ENCODE results near the gene MFAP2.

The MFAP2 gene

DNA sequence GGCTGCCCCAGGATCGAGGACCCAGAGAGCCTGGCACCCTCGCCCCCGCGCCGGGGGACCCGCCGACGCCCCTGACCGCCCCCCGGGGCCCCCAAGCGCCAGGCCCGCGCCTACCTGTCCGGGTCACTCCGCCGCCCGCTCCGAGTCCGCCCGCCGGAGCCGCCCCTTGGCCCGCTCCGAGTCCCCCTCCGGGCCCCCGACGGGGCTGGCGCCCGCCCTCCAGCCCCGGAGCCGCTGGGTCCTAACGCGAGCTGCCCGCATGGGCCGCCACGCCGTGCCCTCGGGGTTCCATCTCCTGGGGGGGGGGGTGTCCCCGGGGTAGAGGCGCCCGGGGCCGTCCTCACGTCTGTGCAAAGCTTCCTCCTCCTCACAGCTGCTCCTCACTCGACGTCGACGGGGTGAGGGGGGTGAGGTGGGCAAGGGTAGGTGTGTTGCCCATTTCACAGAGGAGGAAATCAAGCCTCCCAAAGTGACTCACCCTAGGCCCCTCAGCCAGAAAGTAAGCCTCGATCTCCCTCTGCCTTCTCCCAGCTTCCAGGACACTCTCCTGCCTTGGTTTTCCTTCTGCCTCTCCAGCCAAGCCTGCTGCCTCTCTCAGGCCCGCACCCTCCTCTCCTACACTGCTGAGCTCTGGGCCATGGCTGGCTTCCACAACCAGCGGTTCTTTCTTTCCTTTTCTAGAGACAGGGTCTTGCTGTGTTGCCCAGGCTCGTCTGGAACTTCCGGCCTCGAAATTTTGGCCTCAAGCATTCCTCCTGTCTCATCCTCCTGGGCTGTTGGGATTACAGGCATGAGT, at the start of gene MFAP2:
TSS of gene MFAP2 (minus strand) at position 148 of the 796 bp plus-strand sequence. CDS start 2,347 bp downstream, outside the sequence.
- no peak for DNase-seq

- no peak for DNase-seq
Measured at GRCh38 chr1:17030206-17030605, 49.8 kb upstream of the MFAP2 start.

DNA sequence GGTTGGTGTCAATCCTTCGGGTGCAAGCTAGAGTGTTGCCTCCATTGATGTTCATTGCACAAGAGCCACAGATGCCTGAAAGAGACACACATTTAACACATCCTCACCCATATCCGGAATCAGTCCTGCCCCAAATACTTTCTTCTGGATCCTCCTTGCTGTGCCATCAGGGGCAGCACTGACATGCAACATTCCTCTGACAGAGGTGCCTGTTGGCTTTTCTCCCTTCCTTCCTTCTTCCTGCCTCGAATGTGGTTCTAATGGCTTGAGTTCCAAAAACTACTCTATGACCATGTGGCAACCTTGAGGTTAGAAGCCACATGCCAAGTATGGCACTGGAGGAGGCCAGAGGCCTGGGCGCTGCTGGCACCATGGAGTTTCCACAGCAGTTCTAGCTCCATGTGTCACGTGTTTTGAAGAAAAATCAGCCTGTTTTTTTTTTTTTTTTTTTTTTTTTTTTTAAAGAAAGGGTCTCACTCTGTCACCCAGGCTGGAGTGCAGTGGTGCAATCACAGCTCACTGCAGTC, 48.3 kb upstream of the MFAP2 start:
- DNase-seq = no peak

DNA sequence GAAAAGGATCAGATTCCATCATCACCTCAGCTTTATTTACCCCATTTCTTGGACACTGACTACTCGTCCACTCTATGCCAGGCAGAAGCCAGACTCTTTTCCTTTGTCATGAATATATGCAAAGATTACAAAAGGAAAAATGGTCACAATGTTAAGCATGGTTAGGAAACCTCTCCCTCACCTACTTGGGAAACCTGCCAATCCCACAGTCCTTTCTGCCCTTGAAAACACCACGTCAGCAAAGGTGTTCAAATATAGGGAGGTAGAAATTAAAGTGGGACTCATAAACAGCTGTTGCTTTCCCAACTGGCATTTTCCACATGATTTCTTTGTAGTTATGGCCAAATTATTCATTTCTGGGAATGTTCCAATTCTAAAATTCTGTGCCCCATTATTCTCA, 47.5 kb upstream of the MFAP2 start:
- DNase-seq = no peak

DNA sequence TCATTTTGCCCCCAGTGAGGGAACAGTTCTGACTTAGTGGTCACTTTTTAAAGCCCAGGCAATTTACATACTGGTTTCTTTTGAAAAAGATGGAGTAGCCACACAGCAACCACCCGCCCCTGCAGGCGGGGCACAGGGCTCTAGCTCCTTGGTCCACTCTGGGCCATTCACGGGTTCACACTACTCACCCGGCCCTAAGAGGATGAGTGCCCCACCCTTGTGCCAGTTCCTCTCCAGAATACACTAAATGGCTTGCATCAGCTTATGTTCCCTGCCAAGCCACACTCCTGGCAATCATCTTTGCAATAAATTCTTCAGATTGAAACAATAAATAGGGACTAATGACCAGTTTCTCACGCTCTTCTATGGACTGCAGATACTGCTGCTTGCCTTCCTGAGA, 47.0 kb upstream of the MFAP2 start:
- DNase-seq = no peak

GRCh38 chr1:17024721-17025120, 44.3 kb upstream of the MFAP2 start:
- no peak for DNase-seq

GRCh38 chr1:17023573-17023972, 43.2 kb upstream of the MFAP2 start:
- no peak for DNase-seq

DNA sequence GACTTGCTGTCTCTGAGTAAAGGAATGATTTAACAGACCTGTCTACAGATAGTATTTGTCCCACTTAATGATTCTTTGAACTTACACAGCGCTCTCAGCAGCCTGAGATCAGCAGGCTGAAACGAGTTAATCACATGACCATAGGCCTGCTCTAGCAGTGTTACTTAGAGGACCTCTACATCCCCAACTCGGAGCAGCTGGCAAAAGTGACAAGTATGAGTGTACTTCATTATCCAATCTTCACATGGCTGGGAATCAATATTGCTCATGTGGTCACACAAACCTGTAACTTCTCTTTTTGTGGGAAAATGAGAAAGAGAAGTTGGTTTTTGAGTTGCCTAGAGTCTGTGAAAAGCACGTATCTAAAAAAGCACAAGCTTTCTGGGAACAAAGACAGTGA, 42.7 kb upstream of the MFAP2 start:
- DNase-seq = peak; percentile 32 to 52

DNA sequence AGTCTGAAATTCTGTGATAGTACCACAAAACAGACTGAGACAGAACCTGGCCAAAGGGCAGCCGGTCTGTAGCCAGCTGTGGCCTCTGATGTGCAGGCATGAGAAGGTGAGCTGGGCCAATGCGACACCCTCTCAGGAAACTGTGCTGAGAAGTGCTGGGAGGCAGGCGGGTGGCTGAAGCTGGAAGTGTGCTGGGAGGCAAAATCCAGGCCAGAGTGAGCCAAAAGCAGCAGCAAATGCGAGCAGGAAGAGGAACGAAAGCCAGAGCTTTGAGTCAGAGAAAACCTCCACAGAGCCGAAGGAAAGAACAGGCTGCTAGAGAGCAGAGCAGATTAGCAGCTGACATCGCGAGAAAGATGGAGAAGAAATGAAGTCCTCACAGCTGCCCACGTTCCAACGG, 41.5 kb upstream of the MFAP2 start:
- DNase-seq = no peak

DNA sequence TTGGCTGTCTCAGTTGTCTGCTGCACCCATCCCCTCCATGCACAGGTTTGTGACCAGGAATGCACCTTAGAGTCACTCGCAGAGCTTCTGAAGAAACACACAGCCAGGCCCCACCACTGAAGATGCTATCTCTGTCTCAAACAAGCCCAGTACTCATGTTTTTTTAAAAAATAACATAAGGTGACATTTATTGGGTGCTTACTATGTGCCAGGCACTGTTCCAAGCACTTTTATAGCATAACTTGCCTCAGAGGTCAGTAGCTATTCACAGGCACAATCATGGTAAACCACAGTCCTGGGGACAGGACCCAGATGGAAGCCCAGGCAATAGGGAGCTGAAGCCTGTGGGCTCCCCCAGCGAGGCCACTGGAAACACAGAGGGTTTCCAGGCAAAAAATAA, 40.1 kb upstream of the MFAP2 start:
- DNase-seq = no peak

GRCh38 chr1:17018849-17019248, 38.4 kb upstream of the MFAP2 start:
- no peak for DNase-seq

GRCh38 chr1:17017435-17017834, 37.0 kb upstream of the MFAP2 start:
- DNase-seq = no peak

DNA sequence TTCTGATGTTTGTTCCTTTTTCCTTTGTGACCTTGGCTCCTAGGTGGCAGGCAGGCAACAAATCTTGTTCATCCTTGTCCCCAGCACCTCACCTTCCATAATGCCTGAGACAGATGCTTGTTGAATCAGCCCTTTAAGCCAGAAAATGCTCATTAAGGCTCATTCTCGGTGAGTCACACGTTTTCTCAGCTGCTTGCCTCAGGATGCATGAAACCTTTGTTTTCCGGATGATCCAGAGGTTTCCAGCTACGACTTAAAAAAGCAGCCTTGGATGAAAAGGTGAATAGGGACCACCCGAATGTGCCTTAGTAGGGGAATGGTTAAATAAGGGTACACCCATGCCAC, 35.9 kb upstream of the MFAP2 start:
- DNase-seq = no peak

DNA sequence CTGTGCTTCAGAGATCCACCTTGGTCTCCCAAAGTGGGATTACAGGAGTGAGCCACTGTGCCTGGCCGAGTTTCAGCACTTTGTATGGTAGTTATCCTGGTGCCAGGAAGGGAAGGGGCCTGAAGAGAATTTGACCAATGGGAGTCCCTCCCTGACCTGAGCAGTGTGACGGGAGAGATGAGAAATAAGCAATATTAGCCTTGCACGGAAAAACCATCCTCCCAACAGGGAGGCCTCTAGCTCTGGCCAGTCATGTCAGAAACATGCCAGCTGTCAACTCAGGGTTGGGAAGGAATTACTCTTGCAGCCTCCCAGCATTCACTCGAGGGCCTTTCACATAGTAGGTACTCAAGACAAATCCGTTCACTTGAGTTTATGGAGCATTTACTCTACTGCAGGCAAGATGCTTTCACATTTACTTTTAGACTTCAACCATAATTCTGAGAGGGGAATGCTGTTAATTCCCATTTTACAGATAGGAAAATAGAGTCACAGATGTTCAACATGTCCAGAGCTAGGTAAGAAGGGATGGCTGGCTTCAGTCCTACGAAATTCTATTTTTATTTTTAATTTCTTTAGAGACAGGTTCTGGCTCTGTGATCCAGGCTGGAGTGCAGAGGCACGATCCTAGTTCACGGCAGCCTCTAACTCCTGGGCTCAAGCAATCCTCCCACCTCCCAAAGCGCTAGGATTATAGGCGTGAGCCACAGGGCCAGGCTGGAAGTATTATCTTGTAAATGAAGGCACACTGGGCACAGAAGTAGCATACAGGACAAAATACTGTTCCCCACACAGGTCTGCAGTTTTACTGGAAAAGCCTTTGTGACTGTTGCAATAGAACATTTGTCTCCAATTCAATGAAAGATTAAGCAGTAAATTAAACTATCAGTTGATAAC, 34.5 kb upstream of the MFAP2 start:
- DNase-seq = no peak

GRCh38 chr1:17013491-17014320, 33.3 kb upstream of the MFAP2 start:
- DNase-seq = peak; percentile 86 to 94

DNA sequence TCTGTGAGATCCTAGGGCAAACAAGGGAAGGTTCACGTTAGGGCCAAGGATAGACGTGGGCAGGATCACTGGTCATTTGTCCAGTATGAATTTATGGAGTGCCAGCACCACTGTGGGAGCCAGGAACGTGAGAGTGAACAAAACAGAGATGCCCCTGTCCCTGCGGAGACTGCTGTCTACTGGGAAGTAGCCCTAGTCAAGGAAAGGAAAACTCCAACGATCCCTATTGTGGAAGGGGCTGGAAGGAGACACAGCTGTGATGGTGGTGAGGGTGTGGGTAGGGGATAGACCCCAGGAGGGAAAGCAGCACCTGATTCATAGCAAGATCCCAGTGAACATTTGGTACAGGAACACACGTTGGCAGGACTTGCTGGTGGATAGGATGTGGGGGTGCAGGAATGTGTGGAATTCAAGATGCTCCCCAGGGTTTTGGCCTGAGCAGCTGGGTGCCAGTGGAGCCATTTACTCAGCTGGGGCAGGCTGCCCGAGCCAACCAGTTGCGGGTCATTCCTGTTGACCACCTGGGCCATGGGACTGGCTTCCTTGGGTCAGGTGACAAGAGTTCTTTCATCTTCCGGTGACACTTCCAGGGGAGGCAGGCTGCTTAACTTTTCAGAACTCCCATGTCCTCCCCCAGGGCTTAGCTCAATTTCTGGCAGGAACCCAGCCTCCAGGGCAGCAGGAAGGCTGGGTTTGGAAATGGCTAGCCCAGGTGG, 32.5 kb upstream of the MFAP2 start:
- no peak for DNase-seq

GRCh38 chr1:17011439-17012307, 31.3 kb upstream of the MFAP2 start, which contains the start of gene ATP13A2:
Gene ATP13A2, minus strand, starts transcription at chr1:17011928. Its CDS starts 190 bp downstream, at chr1:17011738.
- peak; percentile 52 to 56 for DNase-seq

DNA sequence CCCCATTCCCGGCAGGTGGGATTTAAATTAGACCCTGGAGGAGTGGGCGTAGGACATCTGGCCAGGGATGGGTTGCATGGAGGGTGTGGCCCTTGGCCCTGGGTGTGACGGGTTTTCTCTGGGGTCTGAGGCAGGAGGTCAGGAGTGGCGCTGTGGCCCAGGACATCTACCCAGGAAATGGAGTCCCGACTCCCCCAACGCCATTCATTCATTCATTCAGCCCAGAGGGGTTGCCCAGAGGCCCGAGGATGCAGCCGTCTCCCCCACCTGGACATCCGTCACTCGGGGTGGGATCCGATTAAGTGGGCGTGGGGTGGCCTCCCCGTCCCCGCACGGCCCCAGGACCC, 30.6 kb upstream of the MFAP2 start:
- DNase-seq = no peak

GRCh38 chr1:17009706-17010105, 29.3 kb upstream of the MFAP2 start:
- DNase-seq = peak; percentile 58 to 65

DNA sequence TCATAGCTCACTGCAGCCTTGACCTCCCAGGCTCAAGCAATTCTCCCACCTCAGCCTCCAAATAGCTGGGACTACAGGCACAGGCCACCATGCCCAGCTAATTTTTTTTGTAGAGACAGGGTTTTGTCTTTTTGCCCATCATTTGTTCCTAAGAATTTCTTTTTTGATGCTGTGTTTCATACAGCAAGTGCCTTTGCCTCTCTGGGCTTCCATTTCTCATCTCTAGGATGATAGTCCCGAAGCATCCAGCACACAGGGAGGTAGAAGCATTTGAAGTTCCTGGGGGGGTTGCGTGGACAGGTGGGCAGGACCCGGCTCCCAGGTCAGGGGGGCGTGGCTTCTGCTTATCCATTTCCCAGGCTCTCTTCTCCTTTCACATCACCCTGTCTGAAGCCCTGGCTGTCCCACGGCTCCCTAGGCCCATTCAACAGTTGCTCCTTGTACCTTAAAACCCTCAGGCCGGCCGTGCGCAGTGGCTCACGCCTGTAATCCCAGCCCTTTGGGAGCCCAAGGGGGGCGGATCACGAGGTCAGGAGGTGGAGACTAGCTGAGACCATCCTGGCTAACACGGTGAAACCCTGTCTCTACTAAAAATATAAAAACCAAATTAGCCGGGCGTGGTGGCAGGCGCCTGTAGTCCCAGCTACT, 27.9 kb upstream of the MFAP2 start:
- no peak for DNase-seq

- DNase-seq = no peak
Measured at GRCh38 chr1:17007121-17007520, 26.7 kb upstream of the MFAP2 start.

Measured in AML-193 (cell line).